Neural cell (in vitro differentiated cells): ENCODE data around the gene CCDC190. TPM values are rescaled to one million over a fixed set of nuclear protein-coding genes. Genes with fewer than 3 reads are reported as not detected.

Source experiments
- H2AFZ ChIP-seq: fragments of 200-600, 300-800 bp; sonication (generic), shearing (Covaris generic); 2 replicates; pipeline ENCODE4 v1.6.0; 2014; ENCODE audit warnings: low read depth, mild to moderate bottlenecking, antibody characterized with exemption, low read length, moderate library complexity
- H3F3A ChIP-seq: fragments of 200-600 bp; shearing (Covaris generic); 2 replicates; pipeline ENCODE4 v1.6.1; 2016; ENCODE audit warnings: mild to moderate bottlenecking, moderate library complexity, mixed read lengths, antibody characterized with exemption, low read length; ENCODE audit not compliant: insufficient read depth, poor library complexity, severe bottlenecking
- H3K27ac ChIP-seq: fragments of 200-600, 300-800 bp; sonication (generic), shearing (Covaris generic); 2 replicates; pipeline ENCODE4 v1.5.1; 2014; ENCODE audit warnings: mild to moderate bottlenecking, low read length, moderate library complexity
- H3K27me3 ChIP-seq: fragments of 300-800, 200-600 bp; sonication (generic), shearing (Covaris generic); 2 replicates; pipeline ENCODE4 v1.6.0; 2014; ENCODE audit warnings: mild to moderate bottlenecking, low read depth, low read length, moderate library complexity; ENCODE audit not compliant: insufficient read depth
- H3K36me3 ChIP-seq: fragments of 300-800, 200-600 bp; sonication (generic), shearing (Covaris generic); 2 replicates; pipeline ENCODE4 v1.5.1; 2014; ENCODE audit warnings: mild to moderate bottlenecking, antibody characterized with exemption, low read length, moderate library complexity; ENCODE audit not compliant: insufficient read depth
- H3K4me2 ChIP-seq: fragments of 300-800, 200-600 bp; sonication (generic), shearing (Covaris generic); 2 replicates; pipeline ENCODE4 v1.6.0; 2014; ENCODE audit warnings: mild to moderate bottlenecking, low read length
- H3K4me3 ChIP-seq: fragments of 300-800, 200-600 bp; sonication (generic), shearing (Covaris generic); 2 replicates; pipeline ENCODE4 v1.5.1; 2014; ENCODE audit warnings: mild to moderate bottlenecking, low read length, moderate library complexity
- H3K79me2 ChIP-seq: fragments of 200-600 bp; shearing (Covaris generic); replicated peaks from 2 replicates; pipeline ENCODE4 v1.6.0; 2014; ENCODE audit warnings: mild to moderate bottlenecking, low read length, moderate library complexity; ENCODE audit not compliant: insufficient read depth
- H3K9ac ChIP-seq: fragments of 300-800, 200-600 bp; sonication (generic), shearing (Covaris generic); 2 replicates; pipeline ENCODE4 v1.6.1; 2016; ENCODE audit warnings: mild to moderate bottlenecking, low read length, mixed read lengths
- H3K9me2 ChIP-seq: fragments of 200-600 bp; shearing (Covaris generic); 2 replicates; pipeline ENCODE4 v1.6.1; 2016; ENCODE audit warnings: mild to moderate bottlenecking, low read length, mixed read lengths; ENCODE audit not compliant: insufficient read depth
- H3K9me3 ChIP-seq: fragments of 200-600, 300-800 bp; sonication (generic), shearing (Covaris generic); 2 replicates; pipeline ENCODE4 v1.6.1; 2016; ENCODE audit warnings: mild to moderate bottlenecking, mixed run types, low read length, moderate library complexity, mixed read lengths
- H4K20me1 ChIP-seq: fragments of 200-600 bp; shearing (Covaris generic); 2 replicates; pipeline ENCODE4 v1.6.1; 2016; ENCODE audit warnings: mild to moderate bottlenecking, mixed run types; ENCODE audit not compliant: insufficient read depth
- EP300 ChIP-seq: fragments of 450-650 bp; conservative IDR thresholded peaks from 2 replicates; pipeline ENCODE4 v1.6.1; 2014; ENCODE audit warnings: antibody characterized with exemption, mild to moderate bottlenecking, moderate library complexity; ENCODE audit not compliant: poor library complexity, severe bottlenecking
- EZH2 ChIP-seq: fragments of 200-600, 300-800 bp; shearing (Covaris generic), sonication (generic); IDR thresholded peaks from 2 replicates; pipeline ENCODE4 v1.6.1; 2014; ENCODE audit warnings: antibody characterized with exemption, low read length, borderline replicate concordance, mild to moderate bottlenecking; ENCODE audit not compliant: insufficient read depth, poor library complexity, severe bottlenecking
- MXI1 ChIP-seq: fragments of 450-650 bp; conservative IDR thresholded peaks from 2 replicates; pipeline ENCODE4 v1.6.1; 2014; ENCODE audit warnings: antibody characterized with exemption, mild to moderate bottlenecking; ENCODE audit not compliant: poor library complexity, severe bottlenecking
- POLR2AphosphoS5 ChIP-seq: IDR thresholded peaks from 2 replicates; pipeline ENCODE4 v1.6.1; 2012
- RAD21 ChIP-seq: fragments of 450-650 bp; conservative IDR thresholded peaks from 2 replicates; pipeline ENCODE4 v1.6.1; 2014; ENCODE audit warnings: antibody characterized with exemption, mild to moderate bottlenecking, moderate library complexity
- SMC3 ChIP-seq: fragments of 450-650 bp; conservative IDR thresholded peaks from 2 replicates; pipeline ENCODE4 v1.6.1; 2014; ENCODE audit warnings: antibody characterized with exemption, mild to moderate bottlenecking, moderate library complexity; ENCODE audit not compliant: poor library complexity
- TAF1 ChIP-seq: IDR thresholded peaks from 2 replicates; pipeline ENCODE4 v1.6.1; 2012; ENCODE audit warnings: low read depth
- polyA plus RNA-seq: library from polyadenylated mRNA; depleted of rRNA; stranded (reverse); fragments of >200 nt; gene quantifications from 2 replicates; pipeline ENCODE4 v1.2.3, GENCODE V29; 2014
- TF ChIP-seq, protein P1 (sequence below): IDR thresholded peaks from 2 replicates; pipeline ENCODE4 v1.6.1; 2012; ENCODE audit warnings: borderline replicate concordance
- TF ChIP-seq, protein P2 (sequence below): fragments of 450-650 bp; IDR thresholded peaks from 2 replicates; pipeline ENCODE4 v1.5.1; 2014; ENCODE audit warnings: antibody characterized with exemption, mild to moderate bottlenecking, moderate library complexity; ENCODE audit not compliant: poor library complexity, severe bottlenecking

The CCDC190 gene
- polyA plus RNA-seq, 1 donor from 2014 or later: not detected

GRCh38 chr1:162899422-162900146 lies 38.6 kb upstream of the CCDC190 start:
- H3K27ac ChIP-seq: no peak overlapping the region
- no peaks in the 10 kb centered on the region for H4K20me1 ChIP-seq
- no peaks in the 10 kb centered on the region for H3K79me2 ChIP-seq
- H3K9me3 ChIP-seq: no peaks in the 10 kb centered on the region
- no peaks in the 10 kb centered on the region for H3F3A ChIP-seq
- no peak overlapping the region for H3K9ac ChIP-seq
- no peak for TF ChIP-seq TAF1
- TF ChIP-seq, protein P1, sequence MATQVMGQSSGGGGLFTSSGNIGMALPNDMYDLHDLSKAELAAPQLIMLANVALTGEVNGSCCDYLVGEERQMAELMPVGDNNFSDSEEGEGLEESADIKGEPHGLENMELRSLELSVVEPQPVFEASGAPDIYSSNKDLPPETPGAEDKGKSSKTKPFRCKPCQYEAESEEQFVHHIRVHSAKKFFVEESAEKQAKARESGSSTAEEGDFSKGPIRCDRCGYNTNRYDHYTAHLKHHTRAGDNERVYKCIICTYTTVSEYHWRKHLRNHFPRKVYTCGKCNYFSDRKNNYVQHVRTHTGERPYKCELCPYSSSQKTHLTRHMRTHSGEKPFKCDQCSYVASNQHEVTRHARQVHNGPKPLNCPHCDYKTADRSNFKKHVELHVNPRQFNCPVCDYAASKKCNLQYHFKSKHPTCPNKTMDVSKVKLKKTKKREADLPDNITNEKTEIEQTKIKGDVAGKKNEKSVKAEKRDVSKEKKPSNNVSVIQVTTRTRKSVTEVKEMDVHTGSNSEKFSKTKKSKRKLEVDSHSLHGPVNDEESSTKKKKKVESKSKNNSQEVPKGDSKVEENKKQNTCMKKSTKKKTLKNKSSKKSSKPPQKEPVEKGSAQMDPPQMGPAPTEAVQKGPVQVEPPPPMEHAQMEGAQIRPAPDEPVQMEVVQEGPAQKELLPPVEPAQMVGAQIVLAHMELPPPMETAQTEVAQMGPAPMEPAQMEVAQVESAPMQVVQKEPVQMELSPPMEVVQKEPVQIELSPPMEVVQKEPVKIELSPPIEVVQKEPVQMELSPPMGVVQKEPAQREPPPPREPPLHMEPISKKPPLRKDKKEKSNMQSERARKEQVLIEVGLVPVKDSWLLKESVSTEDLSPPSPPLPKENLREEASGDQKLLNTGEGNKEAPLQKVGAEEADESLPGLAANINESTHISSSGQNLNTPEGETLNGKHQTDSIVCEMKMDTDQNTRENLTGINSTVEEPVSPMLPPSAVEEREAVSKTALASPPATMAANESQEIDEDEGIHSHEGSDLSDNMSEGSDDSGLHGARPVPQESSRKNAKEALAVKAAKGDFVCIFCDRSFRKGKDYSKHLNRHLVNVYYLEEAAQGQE: no peak
- TF ChIP-seq RAD21: no peak
- no peak for TF ChIP-seq EP300
- no peak for TF ChIP-seq POLR2AphosphoS5
- no peak for TF ChIP-seq SMC3
- TF ChIP-seq EZH2: no peak
- TF ChIP-seq, protein P2, sequence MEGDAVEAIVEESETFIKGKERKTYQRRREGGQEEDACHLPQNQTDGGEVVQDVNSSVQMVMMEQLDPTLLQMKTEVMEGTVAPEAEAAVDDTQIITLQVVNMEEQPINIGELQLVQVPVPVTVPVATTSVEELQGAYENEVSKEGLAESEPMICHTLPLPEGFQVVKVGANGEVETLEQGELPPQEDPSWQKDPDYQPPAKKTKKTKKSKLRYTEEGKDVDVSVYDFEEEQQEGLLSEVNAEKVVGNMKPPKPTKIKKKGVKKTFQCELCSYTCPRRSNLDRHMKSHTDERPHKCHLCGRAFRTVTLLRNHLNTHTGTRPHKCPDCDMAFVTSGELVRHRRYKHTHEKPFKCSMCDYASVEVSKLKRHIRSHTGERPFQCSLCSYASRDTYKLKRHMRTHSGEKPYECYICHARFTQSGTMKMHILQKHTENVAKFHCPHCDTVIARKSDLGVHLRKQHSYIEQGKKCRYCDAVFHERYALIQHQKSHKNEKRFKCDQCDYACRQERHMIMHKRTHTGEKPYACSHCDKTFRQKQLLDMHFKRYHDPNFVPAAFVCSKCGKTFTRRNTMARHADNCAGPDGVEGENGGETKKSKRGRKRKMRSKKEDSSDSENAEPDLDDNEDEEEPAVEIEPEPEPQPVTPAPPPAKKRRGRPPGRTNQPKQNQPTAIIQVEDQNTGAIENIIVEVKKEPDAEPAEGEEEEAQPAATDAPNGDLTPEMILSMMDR: no peak
- no peak for TF ChIP-seq MXI1
- no peak overlapping the region for H3K4me3 ChIP-seq
- no peaks in the 10 kb centered on the region for H3K36me3 ChIP-seq
- no peak overlapping the region for H2AFZ ChIP-seq
- no peaks in the 10 kb centered on the region for H3K9me2 ChIP-seq
- no peak overlapping the region for H3K4me2 ChIP-seq
- no peaks in the 10 kb centered on the region for H3K27me3 ChIP-seq

DNA sequence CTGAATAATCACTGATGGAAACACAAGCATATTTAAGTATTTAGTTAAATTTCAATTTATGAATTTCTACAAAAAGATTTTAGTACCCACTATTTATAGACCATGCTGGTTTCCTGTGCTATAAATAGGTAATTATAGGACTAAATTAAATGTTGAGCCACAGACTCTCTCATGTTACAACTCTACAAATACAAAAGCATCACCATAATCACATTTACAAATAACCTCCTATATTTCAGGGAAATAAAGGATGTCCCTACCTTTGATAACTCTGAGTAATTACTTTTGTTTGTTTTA lies 32.6 kb upstream of the CCDC190 start:
- no peaks in the 10 kb centered on the region for H3K79me2 ChIP-seq
- no peaks in the 10 kb centered on the region for H3K27me3 ChIP-seq
- no peaks in the 10 kb centered on the region for H3K9me3 ChIP-seq
- H3F3A ChIP-seq: no peaks in the 10 kb centered on the region
- no peak overlapping the region for H3K4me3 ChIP-seq
- H3K9me2 ChIP-seq: no peaks in the 10 kb centered on the region
- no peak overlapping the region for H3K27ac ChIP-seq
- H3K36me3 ChIP-seq: no peaks in the 10 kb centered on the region
- no peak for TF ChIP-seq SMC3
- no peak overlapping the region for H2AFZ ChIP-seq
- H3K9ac ChIP-seq: no peak overlapping the region
- no peak overlapping the region for H3K4me2 ChIP-seq
- H4K20me1 ChIP-seq: no peaks in the 10 kb centered on the region
